ENCODE measurements around the gene MRTFA. TPM values are rescaled to one million over a fixed set of nuclear protein-coding genes. Genes with fewer than 3 reads are reported as not detected.
"Not testable (repeated sequence)": the region's sequence is repeated elsewhere in the genome, so short reads cannot be mapped to it uniquely, and the experiment has no call there.

MRTFA gene
- total and polyA plus RNA-seq, 9 of the 15 experiments (the other 6 are each of a cell fraction or from before 2014, with no cell fraction given): 0.84 to 21.1 (median 3.7) TPM

DNA sequence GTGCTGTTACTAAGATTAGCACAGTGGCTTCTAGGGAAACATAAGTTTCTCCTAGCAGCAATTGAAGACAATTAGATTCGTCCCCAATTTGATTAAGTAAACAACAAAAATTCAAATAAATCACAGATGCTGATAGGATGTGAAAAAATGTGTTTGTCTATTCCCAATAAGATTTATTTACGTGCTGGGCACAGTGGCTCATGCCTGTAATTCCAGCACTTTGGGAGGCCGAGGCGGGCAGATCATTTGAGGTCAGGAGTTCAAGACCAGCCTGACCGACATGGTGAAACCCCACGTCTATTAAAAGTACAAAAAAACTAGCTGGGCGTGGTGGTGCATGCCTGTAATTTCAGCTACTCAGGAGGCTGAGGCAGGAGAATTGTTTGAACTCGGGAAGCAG, 128.5 kb downstream of the MRTFA start:
- FAIRE-seq; H3K79me2 ChIP-seq (ENCODE audit: control insufficient read depth, insufficient read depth, low read length); in situ Hi-C loops (cut with MboI); BruUV-seq (replicated peaks); H3K4me1 ChIP-seq (replicated peaks in 1 of 2; ENCODE audit: control insufficient read depth in 2 of 2, insufficient read depth in 2 of 2, low read length in 2 of 2); POLR2A ChIA-PET; H3K4me3 ChIP-seq; H3K36me3 ChIP-seq (ENCODE audit: control insufficient read depth, insufficient read depth, low read length); ATAC-seq; CTCF ChIA-PET (ENCODE audit: low intra/inter-chr PET ratio); H3K27ac ChIP-seq (ENCODE audit: extremely low read depth, low read depth, low read length); H3K9ac ChIP-seq (ENCODE audit: insufficient read depth in 1 of 2, low read depth in 2 of 2, low read length in 2 of 2); H3K27me3 ChIP-seq (ENCODE audit: control insufficient read depth in 2 of 2, insufficient read depth in 2 of 2, low read length in 2 of 2); H2AFZ ChIP-seq (ENCODE audit: low read depth, low read length); intact Hi-C loops (cut with micrococcal nuclease); H4K20me1 ChIP-seq (replicated peaks; ENCODE audit: control insufficient read depth, insufficient read depth, low read length); H3K9me1 ChIP-seq (ENCODE audit: control insufficient read depth, insufficient read depth, low read length); H3K4me2 ChIP-seq (ENCODE audit: insufficient read depth, low read length); DNase-seq (ENCODE audit: extremely low read depth in 1 of 4, low spot score in 3 of 4); H3K9me3 ChIP-seq (replicated peaks; ENCODE audit: control insufficient read depth, insufficient read depth, low read depth, low read length): not testable (repeated sequence)
- 66% methylated on average over 7 of the region's 8 CpGs for WGBS (ENCODE audit: insufficient coverage, low coverage, missing lambda C conversion rate)

DNA sequence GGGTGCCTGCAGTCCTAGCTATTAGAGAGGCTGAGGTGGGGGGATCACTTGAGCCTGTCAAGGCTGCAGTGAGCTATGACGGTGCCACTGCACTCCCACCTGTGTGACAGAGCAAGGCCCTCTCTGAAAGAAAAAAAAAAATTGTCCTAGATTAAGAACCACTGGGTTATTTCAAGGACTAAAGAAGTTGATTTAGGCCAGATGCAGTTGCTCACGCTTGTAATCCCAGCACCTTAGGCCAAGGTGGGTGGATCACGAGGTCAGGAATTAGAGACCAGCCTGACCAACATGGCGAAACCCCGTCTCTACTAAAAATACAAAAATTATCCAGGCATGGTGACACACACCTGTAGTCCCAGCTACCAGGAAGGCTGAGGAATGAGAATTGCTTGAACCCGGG, 129.0 kb downstream of the MRTFA start:
- Histone ChIP-seq H3K4me1 (replicated peaks in 1 of 2; ENCODE audit: control insufficient read depth in 2 of 2, insufficient read depth in 2 of 2, low read length in 2 of 2) (no peaks in the 10 kb centered on the region; a peak in 1 of 5 replicates), H3K9me1 (ENCODE audit: control insufficient read depth, insufficient read depth, low read length) (no peaks in the 10 kb centered on the region), H3K79me2 (ENCODE audit: control insufficient read depth, insufficient read depth, low read length) (no peaks in the 10 kb centered on the region), H3K9ac (ENCODE audit: insufficient read depth in 1 of 2, low read depth in 2 of 2, low read length in 2 of 2) (no peak overlapping the region), H2AFZ (ENCODE audit: low read depth, low read length) (no peak overlapping the region), H4K20me1 (replicated peaks; ENCODE audit: control insufficient read depth, insufficient read depth, low read length) (no peaks in the 10 kb centered on the region), H3K4me2 (ENCODE audit: insufficient read depth, low read length) (no peak overlapping the region), H3K9me3 (replicated peaks; ENCODE audit: control insufficient read depth, insufficient read depth, low read depth, low read length) (no peaks in the 10 kb centered on the region), H3K4me3 (no peak overlapping the region), H3K36me3 (ENCODE audit: control insufficient read depth, insufficient read depth, low read length) (no peaks in the 10 kb centered on the region), H3K27ac (ENCODE audit: extremely low read depth, low read depth, low read length) (no peak overlapping the region), H3K27me3 (ENCODE audit: control insufficient read depth in 2 of 2, insufficient read depth in 2 of 2, low read length in 2 of 2) (no peaks in the 10 kb centered on the region)
- in situ Hi-C loops (cut with MboI) (no loop called here), intact Hi-C loops (cut with micrococcal nuclease) (no loop called here)
- no peak for DNase-seq (ENCODE audit: extremely low read depth in 1 of 4, low spot score in 3 of 4)
- FAIRE-seq: no peak
- ChIA-PET POLR2A (no interaction called here), CTCF (ENCODE audit: low intra/inter-chr PET ratio) (no interaction called here)
- ATAC-seq: no peak
- TF ChIP-seq, protein P1, sequence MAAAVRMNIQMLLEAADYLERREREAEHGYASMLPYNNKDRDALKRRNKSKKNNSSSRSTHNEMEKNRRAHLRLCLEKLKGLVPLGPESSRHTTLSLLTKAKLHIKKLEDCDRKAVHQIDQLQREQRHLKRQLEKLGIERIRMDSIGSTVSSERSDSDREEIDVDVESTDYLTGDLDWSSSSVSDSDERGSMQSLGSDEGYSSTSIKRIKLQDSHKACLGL (CRISPR knock-in tag; IDR thresholded peaks at IDR 0.05; ENCODE audit: borderline replicate concordance, poor library complexity, severe bottlenecking): no peak
- TF ChIP-seq FOSL1 (tag; conservative IDR thresholded peaks at IDR 0.05) (no peak), ZNF224 (CRISPR knock-in tag; IDR thresholded peaks at IDR 0.05) (no peak)
- BruUV-seq (replicated peaks): no TSS peak
- WGBS (ENCODE audit: insufficient coverage, low coverage, missing lambda C conversion rate): 83% methylated on average over 5 of the region's 6 CpGs
